Measurements from ENCODE around the gene TNFRSF19.

TNFRSF19 gene

GRCh38 chr13:23666582-23666981, 96.4 kb downstream of the TNFRSF19 start:
- DNase-seq: no peak
- no peak for TF ChIP-seq CTCF (IDR thresholded peaks at IDR 0.05)
- peaks cover 96% of the 10 kb centered on the region for H3K36me3 Mint-ChIP-seq (ENCODE audit: low read depth)
- peak overlapping the region; percentile 53 for H3K27ac Mint-ChIP-seq
- peaks cover 20% of the 10 kb centered on the region for H3K9me3 Mint-ChIP-seq
- peaks cover 16% of the 10 kb centered on the region for H3K4me1 Mint-ChIP-seq
- H3K4me3 Mint-ChIP-seq: no peak overlapping the region
- H3K27me3 Mint-ChIP-seq (ENCODE audit: low read depth, poor library complexity): no peaks in the 10 kb centered on the region

GRCh38 chr13:23667750-23668149, 97.5 kb downstream of the TNFRSF19 start:
- Mint-ChIP-seq H3K27ac (no peak overlapping the region), H3K36me3 (ENCODE audit: low read depth) (peaks cover 95% of the 10 kb centered on the region), H3K4me1 (peaks cover 25% of the 10 kb centered on the region), H3K4me3 (no peak overlapping the region), H3K9me3 (peaks cover 8% of the 10 kb centered on the region), H3K27me3 (ENCODE audit: low read depth, poor library complexity) (no peaks in the 10 kb centered on the region)
- no peak for DNase-seq
- no peak for TF ChIP-seq CTCF (IDR thresholded peaks at IDR 0.05)

- no peaks in the 10 kb centered on the region for H3K27me3 Mint-ChIP-seq (ENCODE audit: low read depth, poor library complexity)
- DNase-seq: no peak
- peaks cover 34% of the 10 kb centered on the region for H3K4me1 Mint-ChIP-seq
- H3K9me3 Mint-ChIP-seq: peaks cover under 1% of the 10 kb centered on the region
- H3K27ac Mint-ChIP-seq: peak overlapping the region; percentile 63
- no peak overlapping the region for H3K4me3 Mint-ChIP-seq
- TF ChIP-seq CTCF (IDR thresholded peaks at IDR 0.05): no peak
- peaks cover 91% of the 10 kb centered on the region for H3K36me3 Mint-ChIP-seq (ENCODE audit: low read depth)
Measured at GRCh38 chr13:23668562-23668961, 98.3 kb downstream of the TNFRSF19 start.

GRCh38 chr13:23670793-23671192, 100.6 kb downstream of the TNFRSF19 start:
- no peak for DNase-seq
- H3K36me3 Mint-ChIP-seq (ENCODE audit: low read depth): peaks cover 91% of the 10 kb centered on the region
- no peaks in the 10 kb centered on the region for H3K27me3 Mint-ChIP-seq (ENCODE audit: low read depth, poor library complexity)
- H3K9me3 Mint-ChIP-seq: no peaks in the 10 kb centered on the region
- peaks cover 40% of the 10 kb centered on the region for H3K4me1 Mint-ChIP-seq
- H3K27ac Mint-ChIP-seq: no peak overlapping the region
- no peak for TF ChIP-seq CTCF (IDR thresholded peaks at IDR 0.05)
- no peak overlapping the region for H3K4me3 Mint-ChIP-seq

GRCh38 chr13:23671377-23671776, 101.2 kb downstream of the TNFRSF19 start:
- TF ChIP-seq CTCF (IDR thresholded peaks at IDR 0.05): no peak
- Mint-ChIP-seq H3K4me3 (no peak overlapping the region), H3K27ac (no peak overlapping the region), H3K27me3 (ENCODE audit: low read depth, poor library complexity) (no peaks in the 10 kb centered on the region), H3K36me3 (ENCODE audit: low read depth) (peaks cover 91% of the 10 kb centered on the region), H3K9me3 (no peaks in the 10 kb centered on the region), H3K4me1 (peaks cover 37% of the 10 kb centered on the region)
- DNase-seq: no peak

- Mint-ChIP-seq H3K27me3 (ENCODE audit: low read depth, poor library complexity) (no peaks in the 10 kb centered on the region), H3K4me3 (no peak overlapping the region), H3K27ac (peak overlapping the region; percentile 45), H3K9me3 (peaks cover 3% of the 10 kb centered on the region), H3K36me3 (ENCODE audit: low read depth) (peaks cover 91% of the 10 kb centered on the region), H3K4me1 (peaks cover 38% of the 10 kb centered on the region)
- DNase-seq: no peak
- TF ChIP-seq CTCF (IDR thresholded peaks at IDR 0.05): no peak
Measured at GRCh38 chr13:23671897-23672296, 101.7 kb downstream of the TNFRSF19 start.

Data from nephron progenitor cell (in vitro differentiated cells).